Breast epithelium (tissue), 3 donors: Measurements from ENCODE around the gene HDAC3.

Experiments used
- CTCF ChIP-seq, 3 donors: fragments of 450-650 bp; IDR thresholded peaks; one replicate each; pipeline ENCODE4 v1.5.1; 2016 to 2017; ENCODE audit warnings: antibody characterized with exemption in 3 of 3, mild to moderate bottlenecking in 3 of 3, moderate library complexity in 3 of 3
- POLR2A ChIP-seq: fragments of 450-650 bp; IDR thresholded peaks from one replicate; pipeline ENCODE4 v1.6.1; 2016; ENCODE audit warnings: antibody characterized with exemption, mild to moderate bottlenecking, moderate library complexity
- POLR2AphosphoS5 ChIP-seq, 3 donors: sonication (generic); formaldehyde crosslinking; IDR thresholded peaks; one replicate each; pipeline ENCODE4 v1.6.1; 2017; ENCODE audit warnings: antibody characterized with exemption in 3 of 3

- TF ChIP-seq CTCF (IDR thresholded peaks at IDR 0.05) (no peak), POLR2A (no peak), POLR2AphosphoS5 (IDR thresholded peaks at IDR 0.05) (no peak)
Measured at GRCh38 chr5:141598391-141599345, 38.0 kb downstream of the HDAC3 start.
